Transverse colon (tissue), 4 donors: ENCODE data around the gene ACTR3. TPM values are rescaled to one million over a fixed set of nuclear protein-coding genes. Genes with fewer than 3 reads are reported as not detected.
A peak's percentile ranks its signal among the peaks of the same experiment; 100 is the strongest.

ENCODE experiments used
- DNase-seq: peaks from one replicate; pipeline ENCODE4 v3.0.0-alpha.2; 2019
- H3K27ac ChIP-seq, 4 donors: fragments of 200-600 bp; sonication (generic); 2 replicates each; pipeline ENCODE4 v1.5.1; 2016 to 2018; ENCODE audit warnings: inconsistent platforms in 4 of 4
- H3K27me3 ChIP-seq: fragments of 200-600 bp; sonication (generic); 2 replicates; pipeline ENCODE4 v1.5.1; 2017; ENCODE audit warnings: inconsistent platforms
- H3K36me3 ChIP-seq, 4 donors: fragments of 200-600 bp; sonication (generic); 2 replicates each; pipeline ENCODE4 v1.5.1; 2017 to 2019; ENCODE audit warnings: inconsistent platforms in 4 of 4
- H3K4me1 ChIP-seq, 4 donors: fragments of 200-600 bp; sonication (generic); 2 replicates each; pipeline ENCODE4 v1.5.1; 2017 to 2020; ENCODE audit warnings: inconsistent platforms in 4 of 4
- H3K4me3 ChIP-seq, 4 donors: fragments of 200-600 bp; sonication (generic); 1 replicate in 1 of 4; 2 replicates in 3 of 4; pipeline versions ENCODE4 v1.5.1 to v1.6.1; 2017 to 2019; ENCODE audit warnings: inconsistent platforms in 4 of 4
- H3K9me3 ChIP-seq, 2 donors: fragments of 200-600 bp; sonication (generic); 2 replicates each; pipeline ENCODE4 v1.5.1; 2017 to 2019; ENCODE audit warnings: inconsistent platforms in 2 of 2
- EP300 ChIP-seq: sonication (generic); formaldehyde crosslinking; IDR thresholded peaks from one replicate; pipeline ENCODE4 v1.6.1; 2017; ENCODE audit warnings: antibody characterized with exemption, low read depth
- POLR2A ChIP-seq: fragments of 450-650 bp; IDR thresholded peaks from one replicate; pipeline ENCODE4 v1.6.1; 2016; ENCODE audit warnings: antibody characterized with exemption, mild to moderate bottlenecking, moderate library complexity
- POLR2AphosphoS5 ChIP-seq, 3 donors: sonication (generic); formaldehyde crosslinking; IDR thresholded peaks; one replicate each; pipeline ENCODE4 v1.6.1; 2016; ENCODE audit warnings: antibody characterized with exemption in 3 of 3
- WGBS, 2 donors: methylation state at CpG; one replicate each; pipeline ENCODE4 v1.1.5; 2018; ENCODE audit warnings: low coverage in 1 of 2; 5-methylcytosine and 5-hydroxymethylcytosine counted together
- in situ Hi-C, 4 donors: fragments of 200-750 bp; cut with MboI; loops; one replicate each; pipeline versions ENCODE4 v1.15.0 to v1.15.1; 2017; ENCODE audit warnings: low sequenced_read_pairs in 3 of 4, low pct_ligation_motif_present in 1 of 4, low pct_unique_long_range_greater_than_20kb in 1 of 4
- intact Hi-C: fragments of 100-400 bp; cut with DNase I; formaldehyde crosslinking; loops from one replicate; pipeline ENCODE4 v1.15.1; 2023; ENCODE audit warnings: low total_unique reads
- total RNA-seq, 4 donors: library from RNA; depleted of rRNA; stranded (reverse); fragments of >200 nt; gene quantifications; one replicate each; pipeline ENCODE4 v1.1.0, GENCODE V29; 2016
- TF ChIP-seq, protein P1 (sequence below), 5 experiments: fragments of 200-600 bp in 3 of 5; fragments of 450-650 bp in 2 of 5; sonication (generic) in 3 of 5; IDR thresholded peaks; 1 replicate in 2 of 5; 2 replicates in 3 of 5; pipeline ENCODE4 v1.5.1; 2016 to 2017; ENCODE audit warnings: antibody characterized with exemption in 5 of 5, inconsistent platforms in 3 of 5, mild to moderate bottlenecking in 2 of 5, moderate library complexity in 1 of 5

The ACTR3 gene
- total RNA-seq, 4 donors from 2014 or later, result 68.8 to 143 (median 114) TPM

DNA sequence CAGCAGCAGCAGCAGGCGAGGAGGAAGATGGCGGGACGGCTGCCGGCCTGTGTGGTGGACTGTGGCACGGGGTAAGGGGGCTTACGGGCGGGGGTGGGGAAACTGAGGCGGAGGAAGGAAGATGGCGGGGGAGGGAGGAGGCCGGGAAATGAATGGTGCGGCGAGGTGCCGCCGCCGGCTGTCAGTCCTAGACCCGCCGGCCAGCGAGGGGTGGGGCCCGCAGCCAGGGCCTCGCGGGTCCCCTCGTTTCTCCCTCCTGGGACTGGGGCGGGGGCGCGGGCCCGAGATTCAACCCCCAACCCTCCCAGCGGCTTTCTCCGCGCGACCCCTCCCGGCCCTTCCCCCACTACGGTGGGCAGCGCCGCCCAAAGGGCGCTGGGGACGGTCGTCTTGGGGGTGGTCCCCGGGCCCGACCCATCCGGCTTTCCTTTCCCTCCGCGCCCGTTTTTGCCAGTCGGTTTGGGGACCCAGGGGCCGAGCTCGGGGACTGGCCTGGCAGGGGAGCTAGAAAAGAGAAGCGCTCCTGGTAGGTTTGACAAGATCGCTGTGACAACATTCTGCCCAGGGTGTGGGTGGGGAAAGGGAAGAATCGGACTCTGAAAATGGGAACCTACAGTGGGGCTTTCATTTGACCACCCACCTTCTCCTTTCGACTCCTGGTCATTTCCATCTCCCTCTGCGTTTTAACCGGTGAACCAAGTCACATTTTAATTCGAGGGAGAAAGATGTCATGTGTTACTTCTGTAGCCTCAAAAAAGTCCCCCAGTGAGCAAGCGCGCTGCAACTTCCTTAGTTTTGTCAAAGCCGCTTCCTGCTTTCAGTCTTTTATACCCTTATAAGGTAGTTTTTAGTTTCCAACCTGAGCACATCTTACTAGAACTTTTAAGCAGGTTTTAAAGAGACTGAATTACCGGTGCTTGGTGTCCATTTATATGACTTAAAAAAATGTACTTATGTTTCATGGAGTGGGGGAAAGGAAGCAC, 655 bp downstream of the ACTR3 start:
- in situ Hi-C loops (no loop called here), intact Hi-C loops (loop anchor here (5.0 kb wide), 1 partner anchor 133 kb away; the partner anchor contains the start of gene SLC35F5)
- Histone ChIP-seq H3K27me3 (no peaks in the 10 kb centered on the region), H3K36me3 (no peaks in the 10 kb centered on the region), H3K9me3 (no peaks in the 10 kb centered on the region), H3K27ac (peak overlapping the region; percentile 96 to 99 (median 98)), H3K4me3 (peak overlapping the region; percentile 71 to 96 (median 90)), H3K4me1 (peaks cover 42 to 77% (median 60%) of the 10 kb centered on the region in 4 donors)
- 0% methylated on average over 38 of the region's 57 CpGs; no CpG with 5 or more reads in 1 of the 2 donors for WGBS, 2 donors
- peak; percentile 77 for DNase-seq
- peak; percentile 65 for TF ChIP-seq POLR2A
- TF ChIP-seq EP300, result no peak
- peak; percentile 63 to 82 (median 82) for TF ChIP-seq POLR2AphosphoS5 (IDR thresholded peaks at IDR 0.05)
- TF ChIP-seq, protein P1, sequence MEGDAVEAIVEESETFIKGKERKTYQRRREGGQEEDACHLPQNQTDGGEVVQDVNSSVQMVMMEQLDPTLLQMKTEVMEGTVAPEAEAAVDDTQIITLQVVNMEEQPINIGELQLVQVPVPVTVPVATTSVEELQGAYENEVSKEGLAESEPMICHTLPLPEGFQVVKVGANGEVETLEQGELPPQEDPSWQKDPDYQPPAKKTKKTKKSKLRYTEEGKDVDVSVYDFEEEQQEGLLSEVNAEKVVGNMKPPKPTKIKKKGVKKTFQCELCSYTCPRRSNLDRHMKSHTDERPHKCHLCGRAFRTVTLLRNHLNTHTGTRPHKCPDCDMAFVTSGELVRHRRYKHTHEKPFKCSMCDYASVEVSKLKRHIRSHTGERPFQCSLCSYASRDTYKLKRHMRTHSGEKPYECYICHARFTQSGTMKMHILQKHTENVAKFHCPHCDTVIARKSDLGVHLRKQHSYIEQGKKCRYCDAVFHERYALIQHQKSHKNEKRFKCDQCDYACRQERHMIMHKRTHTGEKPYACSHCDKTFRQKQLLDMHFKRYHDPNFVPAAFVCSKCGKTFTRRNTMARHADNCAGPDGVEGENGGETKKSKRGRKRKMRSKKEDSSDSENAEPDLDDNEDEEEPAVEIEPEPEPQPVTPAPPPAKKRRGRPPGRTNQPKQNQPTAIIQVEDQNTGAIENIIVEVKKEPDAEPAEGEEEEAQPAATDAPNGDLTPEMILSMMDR (IDR thresholded peaks at IDR 0.05), result no peak

DNA sequence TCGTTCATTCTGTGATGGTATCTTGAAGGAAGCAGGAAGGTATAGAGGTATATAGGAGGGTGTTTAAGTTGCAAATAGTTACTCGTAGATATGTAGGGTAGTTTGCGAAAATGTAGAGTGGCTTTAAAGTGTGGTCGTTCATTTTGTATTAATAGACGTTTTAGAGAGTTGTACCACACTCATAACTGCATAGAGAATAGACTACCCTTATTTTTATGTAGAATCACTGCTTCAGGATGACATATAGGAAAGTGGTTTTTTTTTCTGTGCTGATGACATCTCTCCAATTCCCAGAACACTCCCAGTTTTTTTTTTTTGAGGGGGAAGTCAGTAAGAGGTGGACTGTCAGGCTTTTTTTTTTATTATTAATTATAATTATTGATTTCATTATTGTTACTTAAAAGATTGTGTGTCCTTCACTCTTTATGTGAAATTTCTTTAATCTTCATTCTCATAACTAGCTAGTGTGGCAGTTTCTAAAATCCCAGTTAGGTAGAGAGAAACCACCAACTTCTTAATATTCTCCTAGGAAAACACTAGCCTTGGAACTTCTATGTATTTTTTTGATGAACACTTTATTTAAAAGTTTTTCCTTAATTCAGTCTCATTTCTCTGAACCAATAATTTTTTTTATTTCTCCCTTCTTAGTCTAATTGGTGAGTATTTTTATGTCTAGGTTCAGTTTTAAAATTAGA, 1.5 kb downstream of the ACTR3 start:
- Histone ChIP-seq H3K36me3 (no peaks in the 10 kb centered on the region), H3K27ac (peak overlapping the region; percentile 96 to 99 (median 98)), H3K4me1 (peaks cover 48 to 80% (median 66%) of the 10 kb centered on the region in 4 donors), H3K27me3 (no peaks in the 10 kb centered on the region), H3K9me3 (no peaks in the 10 kb centered on the region), H3K4me3 (peak overlapping the region; percentile 71 to 96 (median 90))
- intact Hi-C loops (loop anchor here (5.0 kb wide), 1 partner anchor 134 kb away; the partner anchor contains the start of gene SLC35F5), in situ Hi-C loops (no loop called here)
- TF ChIP-seq, protein P1 (IDR thresholded peaks at IDR 0.05), result no peak
- TF ChIP-seq POLR2AphosphoS5 (IDR thresholded peaks at IDR 0.05) (no peak), EP300 (no peak), POLR2A (no peak)
- DNase-seq, result no peak
- 0 to 1% methylated on average over 5 of the region's 5 CpGs for WGBS, 2 donors

DNA sequence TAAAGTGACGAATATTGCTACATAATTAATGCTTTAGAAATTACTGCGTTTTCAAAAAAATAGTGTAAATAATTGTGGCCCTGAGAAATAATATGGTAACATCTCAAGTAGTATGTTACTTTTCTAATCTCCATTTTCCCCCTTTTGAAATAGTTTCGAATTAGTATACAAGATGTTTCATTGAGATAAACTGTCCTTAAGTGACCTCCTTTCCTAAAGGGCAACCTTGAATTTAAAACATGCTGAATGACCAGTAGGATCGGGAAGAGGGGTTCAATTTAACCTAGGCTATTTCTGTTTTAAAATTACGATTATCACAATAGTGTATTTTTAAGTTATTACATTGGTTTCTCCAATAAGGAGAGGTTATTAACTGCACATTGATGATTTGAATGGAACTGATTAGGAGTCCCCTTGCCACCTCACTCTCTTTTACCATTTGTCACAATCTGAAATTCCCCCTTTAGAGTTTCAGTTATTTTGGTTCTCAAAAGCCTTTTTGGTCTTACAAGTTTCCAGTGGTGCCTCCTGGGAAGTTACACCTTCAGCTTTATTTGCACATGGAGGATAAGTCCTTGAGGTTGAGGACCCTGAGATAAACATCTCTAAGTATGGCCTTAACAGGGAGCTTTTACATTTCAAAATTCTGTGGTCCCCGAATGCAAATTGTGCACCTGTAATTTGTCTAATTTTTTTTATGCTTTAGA, 2.3 kb downstream of the ACTR3 start:
- intact Hi-C loops (loop anchor here (5.0 kb wide), 1 partner anchor 135 kb away; the partner anchor contains the start of gene SLC35F5), in situ Hi-C loops (no loop called here)
- Histone ChIP-seq H3K36me3 (no peaks in the 10 kb centered on the region), H3K27ac (peak overlapping the region; percentile 96 to 99 (median 98)), H3K27me3 (no peaks in the 10 kb centered on the region), H3K4me1 (peaks cover 55 to 80% (median 69%) of the 10 kb centered on the region in 4 donors), H3K4me3 (peak overlapping the region in 1 of 4 donors; percentile 87), H3K9me3 (no peaks in the 10 kb centered on the region)
- WGBS, 2 donors, result 44 to 51% methylated on average over 6 of the region's 6 CpGs
- DNase-seq, result no peak
- TF ChIP-seq EP300 (no peak), POLR2A (no peak), POLR2AphosphoS5 (IDR thresholded peaks at IDR 0.05) (no peak)
- TF ChIP-seq, protein P1 (IDR thresholded peaks at IDR 0.05), result no peak
